ENCODE data around the gene GSG1L2.

Gene GSG1L2

GRCh38 chr17:9828296-9829295, 6.7 kb upstream of the GSG1L2 start:
- TF ChIP-seq CTCF (IDR thresholded peaks at IDR 0.05; ENCODE audit: control insufficient read depth, extremely low read depth, insufficient read depth), result no peak
- no peak overlapping the region for H3K4me3 ChIP-seq (ENCODE audit: low read depth, low read length)
- no peak for DNase-seq (ENCODE audit: low read depth)

- DNase-seq (ENCODE audit: low read depth), result no peak
- no peak within 1 kb of the TSS for H3K4me3 ChIP-seq (ENCODE audit: low read depth, low read length)
- no peak for TF ChIP-seq CTCF (IDR thresholded peaks at IDR 0.05; ENCODE audit: control insufficient read depth, extremely low read depth, insufficient read depth)
Measured at GRCh38 chr17:9825641-9826150, 3.8 kb upstream of the GSG1L2 start, which contains the start of gene GLP2R. GLP2R (plus strand) TSS chr17:9825924; CDS start chr17:9826064, 140 bp downstream.

- TF ChIP-seq CTCF (IDR thresholded peaks at IDR 0.05; ENCODE audit: control insufficient read depth, extremely low read depth, insufficient read depth), result no peak
- DNase-seq (ENCODE audit: low read depth), result no peak
- no peak overlapping the region for H3K4me3 ChIP-seq (ENCODE audit: low read depth, low read length)
Measured at GRCh38 chr17:9824797-9825338, 3.0 kb upstream of the GSG1L2 start.

- TF ChIP-seq CTCF (IDR thresholded peaks at IDR 0.05; ENCODE audit: control insufficient read depth, extremely low read depth, insufficient read depth), result no peak
- H3K4me3 ChIP-seq (ENCODE audit: low read depth, low read length), result no peak overlapping the region
- DNase-seq (ENCODE audit: low read depth), result no peak
Measured at GRCh38 chr17:9824094-9824493, 2.2 kb upstream of the GSG1L2 start.

DNA sequence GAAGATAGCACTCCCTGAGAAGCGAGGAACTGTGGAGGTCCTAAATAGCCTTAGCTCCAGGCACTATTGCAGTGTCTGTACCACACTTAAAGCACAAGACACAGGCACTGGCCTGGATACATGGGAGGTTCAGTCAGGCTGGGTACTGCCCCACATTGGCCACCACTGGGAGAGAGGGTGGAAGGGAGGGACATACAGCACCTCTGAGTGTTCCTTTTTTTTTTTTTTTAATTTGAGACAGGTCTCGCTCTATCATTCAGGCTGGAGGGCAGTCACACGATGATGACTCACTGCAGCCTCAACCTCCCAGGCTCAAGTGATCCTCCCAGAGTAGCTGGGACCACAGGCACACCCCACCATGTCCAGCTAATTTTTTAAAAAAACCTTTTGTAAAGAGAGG, 1.4 kb downstream of the GSG1L2 start:
- no peak for DNase-seq (ENCODE audit: low read depth)
- H3K4me3 ChIP-seq (ENCODE audit: low read depth, low read length), result no peak overlapping the region
- TF ChIP-seq CTCF (IDR thresholded peaks at IDR 0.05; ENCODE audit: control insufficient read depth, extremely low read depth, insufficient read depth), result no peak

DNA sequence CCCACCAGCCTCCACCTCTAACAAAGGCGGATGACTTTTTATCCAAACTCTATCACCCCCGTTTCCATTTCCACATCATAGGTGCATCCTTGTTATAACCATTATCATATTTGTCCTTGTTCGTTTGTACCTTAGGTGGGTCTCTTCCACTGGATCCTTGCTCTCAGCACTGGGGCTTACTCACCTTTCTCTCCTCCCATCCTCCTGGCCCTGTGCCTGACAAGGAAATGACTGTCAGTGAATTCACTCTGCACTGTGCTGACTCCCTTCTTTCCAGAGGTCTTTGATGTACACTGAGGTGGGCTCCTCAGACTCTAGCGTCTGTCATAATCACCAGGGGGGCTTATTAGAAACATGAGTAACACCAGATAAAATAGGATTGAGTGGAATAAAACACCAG, 3.1 kb downstream of the GSG1L2 start:
- no peak overlapping the region for H3K4me3 ChIP-seq (ENCODE audit: low read depth, low read length)
- no peak for TF ChIP-seq CTCF (IDR thresholded peaks at IDR 0.05; ENCODE audit: control insufficient read depth, extremely low read depth, insufficient read depth)
- DNase-seq (ENCODE audit: low read depth), result no peak
